HepG2 (cell line): ENCODE measurements around the gene CPN1. TPM values are rescaled to one million over a fixed set of nuclear protein-coding genes. Genes with fewer than 3 reads are reported as not detected.

Experiments used
- ATAC-seq: fragments of 200-7000 bp; cut with Tn5 transposase; 3 replicates; pipeline ENCODE4 v1.9.1; 2020; ENCODE audit warnings: mild to moderate bottlenecking, moderate library complexity
- BruUV-seq: library from RNA; stranded (reverse); fragments of 400-500 nt; replicated peaks from 2 replicates; lab custom pipeline; 2021; lab: Mats Ljungman, UMichigan
- CTCF ChIA-PET: fragments of 300-600 bp; formaldehyde crosslinking; extraction: SDS; loops from one replicate; lab custom pipeline; 2021; ENCODE audit warnings: low total read pairs, inconsistent platforms, low intra/inter-chr PET ratio; lab: Yijun Ruan, JAX
- POLR2A ChIA-PET: fragments of 350-600 bp; sonication (Branson Sonifier 250); formaldehyde crosslinking; loops from one replicate; lab custom pipeline; 2020; ENCODE audit warnings: antibody characterized with exemption, inconsistent platforms; lab: Yijun Ruan, JAX
- DNase-seq: peaks from one replicate; pipeline ENCODE4 v3.0.0-alpha.2; 2015; ENCODE audit warnings: low spot score
- FAIRE-seq: peaks from 3 replicates; lab custom pipeline; 2011; peaks lifted over from hg19 to GRCh38; lab: Jason Lieb, UNC
- H2AFZ ChIP-seq: one replicate; pipeline ENCODE4 v1.6.1; 2011; ENCODE audit warnings: low read length, inconsistent platforms
- H3K27ac ChIP-seq: fragments of 300-600 bp; 3 replicates; pipeline ENCODE4 v1.8.0; 2011; ENCODE audit warnings: mixed run types, mild to moderate bottlenecking, mixed read lengths, low read length, inconsistent platforms; ENCODE audit not compliant: insufficient read depth; ENCODE audit errors: extremely low read length
- H3K27me3 ChIP-seq, 2 experiments: fragments of 200-600 bp in 1 of 2; 2 replicates in 1 of 2; 3 replicates in 1 of 2; pipeline versions ENCODE4 v1.6.0 to v1.8.0; 2011; ENCODE audit warnings: low read length in 2 of 2, mild to moderate bottlenecking in 2 of 2, moderate library complexity in 2 of 2, inconsistent platforms in 1 of 2; ENCODE audit not compliant: insufficient read depth in 2 of 2, control insufficient read depth in 1 of 2
- H3K36me3 ChIP-seq, 2 experiments: fragments of 200-600 bp in 1 of 2; replicated peaks in 1 of 2; 2 replicates in 1 of 2; 3 replicates in 1 of 2; pipeline versions ENCODE4 v1.5.1 to v1.8.0; 2011; ENCODE audit warnings: low read length in 2 of 2, inconsistent platforms in 1 of 2; ENCODE audit not compliant: insufficient read depth in 2 of 2, control insufficient read depth in 1 of 2
- H3K4me1 ChIP-seq: 2 replicates; pipeline ENCODE4 v1.5.1; 2012; ENCODE audit warnings: low read length, inconsistent platforms; ENCODE audit not compliant: insufficient read depth
- H3K4me2 ChIP-seq: 2 replicates; pipeline ENCODE4 v1.6.0; 2011; ENCODE audit warnings: low read depth, low read length, inconsistent platforms
- H3K4me3 ChIP-seq, 3 experiments: fragments of 200-600 bp in 1 of 3; sonication (generic), shearing (Covaris generic) in 1 of 3; replicated peaks in 1 of 3; 2 replicates each; pipeline ENCODE4 v1.5.1; 2011 to 2016; ENCODE audit warnings: low read length in 3 of 3, inconsistent platforms in 2 of 3, low read depth in 2 of 3, mild to moderate bottlenecking in 2 of 3, control low read depth in 1 of 3, mixed read lengths in 1 of 3; ENCODE audit not compliant: insufficient read depth in 1 of 3
- H3K79me2 ChIP-seq: one replicate; pipeline ENCODE4 v1.6.1; 2011; ENCODE audit warnings: low read length, inconsistent platforms; ENCODE audit not compliant: insufficient read depth
- H3K9ac ChIP-seq: 2 replicates; pipeline ENCODE4 v1.6.0; 2011; ENCODE audit warnings: mild to moderate bottlenecking, low read depth, low read length, inconsistent platforms; ENCODE audit not compliant: insufficient read depth
- H3K9me3 ChIP-seq: 2 replicates; pipeline ENCODE4 v1.5.1; 2012; ENCODE audit warnings: mild to moderate bottlenecking, low read length
- H4K20me1 ChIP-seq: 2 replicates; pipeline ENCODE4 v1.6.0; 2011; ENCODE audit warnings: inconsistent platforms, mild to moderate bottlenecking, low read length, moderate library complexity; ENCODE audit not compliant: insufficient read depth
- ATF7 ChIP-seq, 2 experiments: fragments of 450-650 bp in 1 of 2; sonication (generic) in 1 of 2; formaldehyde crosslinking in 1 of 2; IDR thresholded peaks; 2 replicates each; pipeline versions ENCODE4 v1.4.0 to v1.6.1; 2016 to 2020; ENCODE audit warnings: antibody characterized with exemption in 1 of 2, mild to moderate bottlenecking in 1 of 2, missing genetic modification reagents in 1 of 2
- DDIT3 ChIP-seq: sonication (generic); formaldehyde crosslinking; IDR thresholded peaks from 2 replicates; pipeline ENCODE4 v1.4.0; 2020; ENCODE audit warnings: mild to moderate bottlenecking, missing genetic modification reagents
- HIC2 ChIP-seq: sonication (generic); formaldehyde crosslinking; IDR thresholded peaks from 2 replicates; pipeline ENCODE4 v1.9.0; 2022; ENCODE audit warnings: low read depth, missing genetic modification reagents
- PRDM4 ChIP-seq: sonication (generic); formaldehyde crosslinking; IDR thresholded peaks from 2 replicates; pipeline ENCODE4 v1.9.0; 2021; ENCODE audit warnings: missing genetic modification reagents, borderline replicate concordance
- SNAPC5 ChIP-seq: sonication (generic); formaldehyde crosslinking; IDR thresholded peaks from 2 replicates; pipeline ENCODE4 v1.8.1; 2023; ENCODE audit warnings: mild to moderate bottlenecking, missing genetic modification reagents, borderline replicate concordance
- SP5 ChIP-seq: IDR thresholded peaks from 2 replicates; pipeline ENCODE4 v1.6.1; 2016; ENCODE audit warnings: low read depth, borderline replicate concordance
- ZBTB26 ChIP-seq: IDR thresholded peaks from 2 replicates; pipeline ENCODE4 v1.6.1; 2016; ENCODE audit warnings: missing compliant biosample characterization, missing genetic modification reagents, borderline replicate concordance
- ZNF280B ChIP-seq: sonication (generic); formaldehyde crosslinking; IDR thresholded peaks from 2 replicates; pipeline ENCODE4 v1.5.0; 2020; ENCODE audit warnings: missing genetic modification reagents, mild to moderate bottlenecking, borderline replicate concordance
- ZNF33A ChIP-seq: sonication (generic); formaldehyde crosslinking; IDR thresholded peaks from 2 replicates; pipeline ENCODE4 v1.5.1; 2020; ENCODE audit warnings: missing genetic modification reagents, mild to moderate bottlenecking, moderate library complexity, borderline replicate concordance
- ZNF800 ChIP-seq: sonication (generic); formaldehyde crosslinking; IDR thresholded peaks from 2 replicates; pipeline ENCODE4 v1.4.0; 2020; ENCODE audit warnings: missing genetic modification reagents
- ZSCAN30 ChIP-seq: sonication (generic); formaldehyde crosslinking; IDR thresholded peaks from 2 replicates; pipeline ENCODE4 v1.5.0; 2020; ENCODE audit warnings: mild to moderate bottlenecking, missing genetic modification reagents
- WGBS: methylation state at CpG from one replicate; pipeline ENCODE4 v1.1.6; 2017; ENCODE audit warnings: low lambda C conversion rate; 5-methylcytosine and 5-hydroxymethylcytosine counted together
- in situ Hi-C: cut with HindIII; loops from 2 replicates; pipeline ENCODE4 v1.10.0; 2017; ENCODE audit warnings: low pct_unique_long_range_greater_than_20kb; ENCODE audit not compliant: extremely low pct_ligation_motif_present
- intact Hi-C: fragments of 100-400 bp; cut with micrococcal nuclease; formaldehyde crosslinking; loops from one replicate; pipeline ENCODE4 v1.10.0; 2022; ENCODE audit not compliant: unreplicated experiment
- polyA plus RNA-seq, 8 experiments: library from polyadenylated mRNA; depleted of rRNA in 3 of 8; stranded (reverse) in 7 of 8; unstranded in 1 of 8; fragments of >200 nt; fragmentation: Illumina TruSeq in 4 of 8; extraction: Trizol in 4 of 8; gene quantifications; 2 replicates each; pipeline versions ENCODE4 v1.2.1 to v1.2.3, GENCODE V29; 2011 to 2016; ENCODE audit warnings: low read depth in 4 of 8, missing spikeins in 1 of 8, mixed read lengths in 1 of 8; ENCODE audit not compliant: insufficient read depth in 1 of 8
- total RNA-seq, 5 experiments: library from RNA; depleted of rRNA; stranded (reverse); fragments of >200 nt; fragmentation: Illumina TruSeq; extraction: Trizol; gene quantifications; 2 replicates each; pipeline ENCODE4 v1.2.3, GENCODE V29; 2016; ENCODE audit warnings: low read depth in 1 of 5

The CPN1 gene
- total and polyA plus RNA-seq, 2 of the 13 experiments (the other 11 are each of a cell fraction or from before 2014, with no cell fraction given) = 17.3 to 35.1 TPM

GRCh38 chr10:100075426-100076220 is 6.0 kb downstream of the CPN1 start:
- WGBS = 97% methylated on average over 18 of the region's 18 CpGs
- DNase-seq (no peak), FAIRE-seq (no peak), ATAC-seq (no peak)
- ChIA-PET POLR2A (no interaction called here), CTCF (no interaction called here)
- Histone ChIP-seq H3K4me3 (no peak overlapping the region), H3K4me1 (peaks cover 26% of the 10 kb centered on the region), H3K27me3 (no peaks in the 10 kb centered on the region), H4K20me1 (no peaks in the 10 kb centered on the region), H3K36me3 (peaks cover 0 to 16% of the 10 kb centered on the region in 2 experiments; a peak in 4 of 5 replicates), H3K4me2 (no peak overlapping the region), H2AFZ (no peak overlapping the region), H3K9me3 (no peaks in the 10 kb centered on the region), H3K79me2 (peaks cover 7% of the 10 kb centered on the region), H3K9ac (no peak overlapping the region), H3K27ac (no peak overlapping the region)
- in situ Hi-C loops (no loop called here), intact Hi-C loops (no loop called here)
- no TSS peak for BruUV-seq
- TF ChIP-seq ZBTB26 (CRISPR knock-in tag) = no peak
- no peak for TF ChIP-seq ZNF33A (CRISPR knock-in tag)
- no peak for TF ChIP-seq DDIT3
- TF ChIP-seq ZNF280B (CRISPR knock-in tag) = no peak
- no peak for TF ChIP-seq ZNF800 (CRISPR knock-in tag)
- no peak for TF ChIP-seq HIC2 (CRISPR knock-in tag)
- TF ChIP-seq SP5 = no peak
- TF ChIP-seq ATF7 (IDR thresholded peaks at IDR 0.05) = no peak
- no peak for TF ChIP-seq ATF7 (CRISPR knock-in tag; IDR thresholded peaks at IDR 0.05)
- TF ChIP-seq ZSCAN30 (CRISPR knock-in tag) = no peak
- no peak for TF ChIP-seq PRDM4 (CRISPR knock-in tag)
- no peak for TF ChIP-seq SNAPC5 (CRISPR knock-in tag)
